ENCODE results near the gene BTN2A1. TPM values are rescaled to one million over a fixed set of nuclear protein-coding genes. Genes with fewer than 3 reads are reported as not detected.
A peak's percentile ranks its signal among the peaks of the same experiment; 100 is the strongest.

Gene BTN2A1
- total and polyA plus RNA-seq, 2 of the 13 experiments (the other 11 are each of a cell fraction or from before 2014, with no cell fraction given), result 16.4 to 30.4 TPM

- 0 out of 2 replicates have a peak, but pooled peaks have one; percentile 64 for TF ChIP-seq ZNF142 (CRISPR knock-in tag; IDR thresholded peaks at IDR 0.05)
- TF ChIP-seq MYC (CRISPR knock-in tag; IDR thresholded peaks at IDR 0.05; ENCODE audit: borderline replicate concordance), result 0 out of 2 replicates have a peak, but pooled peaks have one; percentile 26
- TF ChIP-seq AFF4 (CRISPR knock-in tag; IDR thresholded peaks at IDR 0.05), result no peak
- no peak for TF ChIP-seq SP2 (CRISPR knock-in tag; IDR thresholded peaks at IDR 0.05)
- no peak for TF ChIP-seq SKIL (CRISPR knock-in tag; IDR thresholded peaks at IDR 0.05; ENCODE audit: borderline replicate concordance)
- 0 out of 2 replicates have a peak, but pooled peaks have one; percentile 33 for TF ChIP-seq PAXIP1 (CRISPR knock-in tag; conservative IDR thresholded peaks at IDR 0.05)
- peak; percentile 24; the same call in 1 of the 2 replicates for TF ChIP-seq GATAD2A (CRISPR knock-in tag; IDR thresholded peaks at IDR 0.05)
- no peak for TF ChIP-seq FOXK2 (IDR thresholded peaks at IDR 0.05)
- no peak; the same call in 1 of the 2 replicates for TF ChIP-seq KLF12 (CRISPR knock-in tag; IDR thresholded peaks at IDR 0.05; ENCODE audit: borderline replicate concordance)
- no peak for TF ChIP-seq ZNF33A (CRISPR knock-in tag; IDR thresholded peaks at IDR 0.05; ENCODE audit: borderline replicate concordance)
- TF ChIP-seq MXD1 (CRISPR knock-in tag; IDR thresholded peaks at IDR 0.05), result 0 out of 2 replicates have a peak, but pooled peaks have one; percentile 22
Measured at GRCh38 chr6:26421259-26422144, 36.3 kb upstream of the BTN2A1 start (continued).
